K562 (cell line): ENCODE results near the gene PCYT1A. TPM values are rescaled to one million over a fixed set of nuclear protein-coding genes. Genes with fewer than 3 reads are reported as not detected.
A peak's percentile ranks its signal among the peaks of the same experiment; 100 is the strongest.

Experiments used
- ATAC-seq: fragments of 200-7000 bp; cut with Tn5 transposase; 3 replicates; pipeline ENCODE4 v1.9.1; 2020; ENCODE audit warnings: moderate library complexity
- BruUV-seq: library from RNA; stranded (reverse); fragments of 400-500 nt; replicated peaks from 2 replicates; lab custom pipeline; 2021; lab: Mats Ljungman, UMichigan
- CTCF ChIA-PET: fragments of 300-600 bp; formaldehyde crosslinking; extraction: SDS; loops from one replicate; lab custom pipeline; 2021; ENCODE audit warnings: low intra/inter-chr PET ratio; lab: Yijun Ruan, JAX
- POLR2A ChIA-PET: fragments of 300-600, 350-650 bp; sonication (Branson Sonifier 250); formaldehyde crosslinking; extraction: SDS; loops from one replicate; lab custom pipeline; 2021; ENCODE audit warnings: antibody characterized with exemption, inconsistent platforms; lab: Yijun Ruan, JAX
- DNase-seq, 4 experiments: peaks; one replicate each; pipeline versions ENCODE4 v3.0.0 to v3.0.0-alpha.2; 2011 to 2018; ENCODE audit warnings: low spot score in 3 of 4, mixed read lengths in 3 of 4; ENCODE audit errors: extremely low read depth in 1 of 4
- FAIRE-seq: peaks from 2 replicates; lab custom pipeline; 2011; peaks lifted over from hg19 to GRCh38; lab: Jason Lieb, UNC
- H2AFZ ChIP-seq: 2 replicates; pipeline ENCODE4 v1.6.0; 2011; ENCODE audit warnings: low read depth, low read length, control low read depth, inconsistent platforms
- H3K27ac ChIP-seq: fragments of 200-600 bp; 3 replicates; pipeline ENCODE4 v1.8.0; 2011; ENCODE audit warnings: low read depth, mild to moderate bottlenecking, control low read depth, inconsistent platforms, low read length, moderate library complexity, mixed read lengths; ENCODE audit errors: extremely low read depth
- H3K27me3 ChIP-seq, 2 experiments: fragments of 300-600 bp in 1 of 2; 2 replicates in 1 of 2; 3 replicates in 1 of 2; pipeline versions ENCODE4 v1.6.0 to v1.8.0; 2011; ENCODE audit warnings: inconsistent platforms in 2 of 2, low read length in 2 of 2, mild to moderate bottlenecking in 1 of 2, mixed read lengths in 1 of 2, moderate library complexity in 1 of 2; ENCODE audit not compliant: control insufficient read depth in 2 of 2, insufficient read depth in 2 of 2
- H3K36me3 ChIP-seq: fragments of 300-600 bp; 3 replicates; pipeline ENCODE4 v1.8.0; 2011; ENCODE audit warnings: mild to moderate bottlenecking, low read length, inconsistent platforms; ENCODE audit not compliant: control insufficient read depth, insufficient read depth
- H3K4me1 ChIP-seq, 2 experiments: fragments of 200-600 bp in 1 of 2; replicated peaks in 1 of 2; 2 replicates in 1 of 2; 3 replicates in 1 of 2; pipeline versions ENCODE4 v1.5.1 to v1.8.0; 2011; ENCODE audit warnings: inconsistent platforms in 2 of 2, low read length in 2 of 2, mild to moderate bottlenecking in 1 of 2, mixed read lengths in 1 of 2, moderate library complexity in 1 of 2; ENCODE audit not compliant: control insufficient read depth in 2 of 2, insufficient read depth in 2 of 2
- H3K4me2 ChIP-seq: 2 replicates; pipeline ENCODE4 v1.6.1; 2011; ENCODE audit warnings: low read length, control low read depth, inconsistent platforms, mixed read lengths; ENCODE audit not compliant: insufficient read depth
- H3K4me3 ChIP-seq: fragments of 200-600 bp; sonication (generic), shearing (Covaris generic); 2 replicates; pipeline ENCODE4 v1.5.1; 2016; ENCODE audit warnings: control low read depth, inconsistent platforms
- H3K79me2 ChIP-seq: fragments of 200-600 bp; 3 replicates; pipeline ENCODE4 v1.8.0; 2011; ENCODE audit warnings: low read length, inconsistent platforms; ENCODE audit not compliant: control insufficient read depth, insufficient read depth
- H3K9ac ChIP-seq, 2 experiments: 2 replicates each; pipeline versions ENCODE4 v1.6.0 to v1.6.1; 2011; ENCODE audit warnings: low read depth in 2 of 2, low read length in 2 of 2, control low read depth in 1 of 2, inconsistent platforms in 1 of 2, mild to moderate bottlenecking in 1 of 2, mixed read lengths in 1 of 2; ENCODE audit not compliant: insufficient read depth in 1 of 2
- H3K9me1 ChIP-seq: one replicate; pipeline ENCODE4 v1.6.0; 2011; ENCODE audit warnings: inconsistent platforms, mild to moderate bottlenecking, low read length, moderate library complexity; ENCODE audit not compliant: control insufficient read depth, insufficient read depth
- H3K9me3 ChIP-seq: replicated peaks from 2 replicates; pipeline ENCODE4 v1.5.1; 2011; ENCODE audit warnings: low read depth, low read length, inconsistent platforms; ENCODE audit not compliant: control insufficient read depth, insufficient read depth
- H4K20me1 ChIP-seq: replicated peaks from 2 replicates; pipeline ENCODE4 v1.6.1; 2011; ENCODE audit warnings: low read length, inconsistent platforms, mixed read lengths; ENCODE audit not compliant: control insufficient read depth, insufficient read depth
- DDX20 ChIP-seq: fragments of 450-650 bp; IDR thresholded peaks from 2 replicates; pipeline ENCODE4 v1.6.1; 2016; ENCODE audit warnings: missing genetic modification characterization, low read depth, mild to moderate bottlenecking, missing compliant biosample characterization, moderate library complexity
- EZH2 ChIP-seq: IDR thresholded peaks from 2 replicates; pipeline ENCODE4 v1.6.1; 2012; ENCODE audit warnings: low read depth, mild to moderate bottlenecking, inconsistent platforms, low read length, borderline replicate concordance
- WGBS: fragments of 100-300 bp; shearing (Covaris generic); methylation state at CpG from one replicate; pipeline ENCODE4 v1.1.6; 2016; ENCODE audit warnings: low coverage, mixed read lengths; ENCODE audit not compliant: insufficient coverage; ENCODE audit errors: missing lambda C conversion rate; 5-methylcytosine and 5-hydroxymethylcytosine counted together
- in situ Hi-C: fragments of 300-500 bp; cut with MboI; formaldehyde crosslinking; loops from 4 replicates; pipeline ENCODE4 v1.15.0; 2018; ENCODE audit warnings: inconsistent platforms, mixed read lengths
- intact Hi-C: fragments of 100-400 bp; cut with micrococcal nuclease; formaldehyde crosslinking; loops from 2 replicates; pipeline ENCODE4 v1.14.2; 2022
- polyA plus RNA-seq, 8 experiments: library from polyadenylated mRNA; depleted of rRNA in 4 of 8; stranded (reverse) in 5 of 8; unstranded in 3 of 8; fragments of >200 nt; fragmentation: Nextera tagmentation in 2 of 8; fragmentation: Illumina TruSeq in 1 of 8; extraction: Ambion mirVana in 2 of 8; extraction: Trizol in 1 of 8; gene quantifications; 2 replicates each; pipeline versions ENCODE4 v1.2.1 to v1.2.3, GENCODE V29; 2011 to 2014; ENCODE audit warnings: inconsistent platforms in 1 of 8, missing spikeins in 1 of 8
- total RNA-seq, 7 experiments: library from RNA; depleted of rRNA in 6 of 7; stranded (reverse); fragments of >200 nt in 6 of 7; fragmentation: Illumina TruSeq in 2 of 7; extraction: Trizol in 2 of 7; gene quantifications; 2 replicates each; pipeline versions ENCODE4 v1.2.1 to v1.2.3, GENCODE V29; 2011 to 2021; ENCODE audit warnings: low replicate concordance in 1 of 7

The PCYT1A gene
- total and polyA plus RNA-seq, 9 of the 15 experiments (the other 6 are each of a cell fraction or from before 2014, with no cell fraction given): 13.4 to 62.8 (median 49.4) TPM

GRCh38 chr3:196189566-196190347 is 97.8 kb downstream of the PCYT1A start:
- Histone ChIP-seq H3K27me3 (no peaks in the 10 kb centered on the region), H3K79me2 (peaks cover 21% of the 10 kb centered on the region), H2AFZ (peak overlapping the region; percentile 27; the same call in 1 of the 2 replicates), H3K4me2 (no peak overlapping the region), H3K9ac (peak overlapping the region in 1 of 2 experiments; percentile 77; a peak in 2 of 4 replicates), H3K4me1 (peaks cover 32 to 73% of the 10 kb centered on the region in 2 experiments), H3K9me1 (no peaks in the 10 kb centered on the region), H4K20me1 (no peaks in the 10 kb centered on the region), H3K36me3 (no peaks in the 10 kb centered on the region), H3K27ac (no peak overlapping the region), H3K4me3 (no peak overlapping the region), H3K9me3 (no peaks in the 10 kb centered on the region)
- FAIRE-seq: no peak
- POLR2A ChIA-PET: interaction anchor here (0.8 to 5.7 kb wide), 6 partner anchors 10 to 143 kb away, joined by 3 to 28 read pairs (median 4); no protein-coding TSS in a partner anchor
- no peak for DNase-seq
- 89% methylated on average over 14 of the region's 16 CpGs for whole genome bisulfite sequencing
- in situ Hi-C loops (loop anchor here (5.0 kb wide), 1 partner anchor 112 kb away; no protein-coding TSS in a partner anchor), intact Hi-C loops (loop anchor here (10.0 kb wide), 1 partner anchor 475 kb away; no protein-coding TSS in a partner anchor)
- TF ChIP-seq DDX20 (tag) (no peak), EZH2 (no peak)
- BruUV-seq: no TSS peak
- ATAC-seq: no peak
- CTCF ChIA-PET: no interaction called here
